Activated naive CD8-positive, alpha-beta T cell treated with anti-CD3 and anti-CD28 coated beads, Interleukin-2, amount 50 U/mL, for 24 hours (primary cell): ENCODE results near the gene GRM7.

Experiments
- ATAC-seq: fragments of 150-1000 bp; cut with Tn5 transposase; one replicate; pipeline ENCODE4 v1.10.0; 2021
- DNase-seq: peaks from one replicate; pipeline ENCODE4 v3.0.0; 2021
- H3K27ac Mint-ChIP-seq: one replicate; pipeline ENCODE4 v1.8.0; 2021; ENCODE audit warnings: mild to moderate bottlenecking, mixed read lengths
- H3K27me3 Mint-ChIP-seq: one replicate; pipeline ENCODE4 v1.8.0; 2021; ENCODE audit warnings: mixed read lengths
- H3K36me3 Mint-ChIP-seq: one replicate; pipeline ENCODE4 v1.8.0; 2021; ENCODE audit warnings: low read depth, mixed read lengths
- H3K4me1 Mint-ChIP-seq: one replicate; pipeline ENCODE4 v1.8.0; 2021; ENCODE audit warnings: mixed read lengths
- H3K4me3 Mint-ChIP-seq: one replicate; pipeline ENCODE4 v1.8.0; 2021; ENCODE audit warnings: mild to moderate bottlenecking, moderate library complexity, mixed read lengths
- H3K9me3 Mint-ChIP-seq: one replicate; pipeline ENCODE4 v1.8.0; 2021; ENCODE audit warnings: mixed read lengths

Gene GRM7

DNA sequence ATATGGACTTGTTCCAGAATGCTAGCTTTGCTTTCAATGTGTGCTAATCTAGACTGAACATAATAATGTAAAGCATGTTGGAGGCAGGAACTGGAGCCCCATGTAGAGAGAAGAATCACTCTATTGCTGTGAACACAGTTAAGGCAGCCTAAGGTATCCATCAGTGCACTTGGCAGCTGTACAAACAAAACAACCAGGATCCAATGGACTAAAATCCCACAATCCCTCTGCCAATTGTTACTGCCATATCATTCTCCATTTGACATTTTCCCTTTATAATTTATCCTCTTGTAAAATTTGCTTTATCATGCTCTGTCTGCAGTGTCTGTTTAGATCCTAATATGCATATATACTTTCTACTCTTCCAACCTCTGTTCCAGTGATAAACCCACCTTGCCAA is 883.9 kb downstream of the GRM7 start:
- no peak overlapping the region for H3K4me3 Mint-ChIP-seq
- H3K9me3 Mint-ChIP-seq: no peaks in the 10 kb centered on the region
- no peaks in the 10 kb centered on the region for H3K4me1 Mint-ChIP-seq
- ATAC-seq: no peak
- no peaks in the 10 kb centered on the region for H3K36me3 Mint-ChIP-seq
- H3K27ac Mint-ChIP-seq: no peak overlapping the region
- H3K27me3 Mint-ChIP-seq: no peaks in the 10 kb centered on the region
- no peak for DNase-seq

DNA sequence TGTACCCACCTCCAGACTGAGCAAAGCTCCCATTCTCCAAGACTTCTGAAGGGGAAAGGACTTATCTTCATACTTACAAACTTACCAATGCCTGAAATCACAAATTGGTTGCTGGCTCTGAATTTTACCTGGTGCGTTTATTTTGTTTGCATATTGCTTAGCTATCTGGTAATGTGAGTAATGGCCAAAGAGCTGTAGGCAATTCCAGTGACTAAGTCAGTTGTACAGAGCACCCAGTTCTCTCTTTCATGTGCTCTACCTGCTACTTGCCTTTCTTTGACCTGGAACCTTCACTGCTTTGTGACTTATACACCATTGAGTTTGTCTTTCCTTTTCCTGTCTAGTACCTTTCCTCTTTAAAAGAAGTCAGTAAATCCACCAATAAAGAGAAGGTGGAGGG is 884.8 kb downstream of the GRM7 start:
- Mint-ChIP-seq H3K4me1 (no peaks in the 10 kb centered on the region), H3K36me3 (no peaks in the 10 kb centered on the region), H3K27ac (no peak overlapping the region), H3K9me3 (no peaks in the 10 kb centered on the region), H3K27me3 (no peaks in the 10 kb centered on the region), H3K4me3 (no peak overlapping the region)
- no peak for DNase-seq
- ATAC-seq: no peak

DNA sequence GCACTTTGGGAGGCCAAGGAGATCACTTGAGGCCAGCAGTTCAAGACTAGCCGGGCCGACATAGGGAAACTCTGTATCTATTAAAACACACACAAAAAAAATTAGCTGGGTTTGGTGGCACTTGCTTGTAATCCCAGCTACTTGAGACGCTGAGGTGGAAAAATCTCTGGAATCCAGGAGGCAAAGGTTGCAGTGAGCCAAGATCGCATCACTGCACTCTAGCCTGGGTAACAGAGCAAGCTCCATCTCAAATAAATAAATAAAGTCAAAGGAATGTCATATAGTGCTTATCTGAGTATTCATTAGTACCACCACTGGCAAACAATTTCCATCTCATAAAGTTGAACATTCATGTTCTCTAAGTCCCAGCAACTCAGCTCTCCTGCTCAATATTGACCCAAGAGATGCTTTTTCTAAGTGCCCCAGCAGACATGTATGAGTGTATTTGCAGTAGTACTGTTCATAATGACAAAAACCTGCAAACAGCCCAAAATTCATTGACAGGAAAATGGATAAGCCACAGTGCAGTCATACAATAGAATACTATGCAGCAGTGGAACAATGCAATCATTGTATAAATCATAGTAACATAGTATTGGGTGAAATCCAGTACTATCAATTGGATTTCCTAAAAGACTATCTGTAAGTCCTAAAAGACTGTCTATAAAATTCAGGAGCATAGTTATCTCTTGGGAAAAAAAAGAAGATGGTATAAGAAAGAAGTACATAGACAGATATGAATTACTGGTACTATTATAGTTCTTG is 889.2 kb downstream of the GRM7 start:
- no peak overlapping the region for H3K4me3 Mint-ChIP-seq
- no peaks in the 10 kb centered on the region for H3K27me3 Mint-ChIP-seq
- H3K9me3 Mint-ChIP-seq: no peaks in the 10 kb centered on the region
- no peak for ATAC-seq
- DNase-seq: no peak
- H3K36me3 Mint-ChIP-seq: no peaks in the 10 kb centered on the region
- no peak overlapping the region for H3K27ac Mint-ChIP-seq
- peaks cover 4% of the 10 kb centered on the region for H3K4me1 Mint-ChIP-seq

DNA sequence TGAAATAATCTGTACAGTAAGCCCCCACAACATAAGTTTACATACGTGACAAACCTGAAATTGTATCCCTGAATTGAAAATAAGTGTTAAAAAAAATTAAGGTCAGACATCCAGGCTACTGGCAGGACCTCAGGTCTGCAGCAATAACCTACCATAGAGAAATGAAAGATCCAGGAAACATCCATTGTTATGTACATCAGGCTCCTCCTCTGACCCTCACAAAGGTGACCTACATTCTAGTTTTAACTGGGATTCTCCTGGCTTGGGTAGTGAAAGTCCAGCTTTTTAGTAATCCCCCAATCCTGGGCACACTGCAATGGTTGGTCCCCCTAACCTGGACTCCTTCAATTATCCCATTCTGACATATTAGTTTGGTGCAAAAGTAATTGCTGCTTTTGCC is 891.1 kb downstream of the GRM7 start:
- H3K36me3 Mint-ChIP-seq: no peaks in the 10 kb centered on the region
- no peak overlapping the region for H3K4me3 Mint-ChIP-seq
- no peak for DNase-seq
- peaks cover 4% of the 10 kb centered on the region for H3K4me1 Mint-ChIP-seq
- no peak overlapping the region for H3K27ac Mint-ChIP-seq
- H3K9me3 Mint-ChIP-seq: no peaks in the 10 kb centered on the region
- H3K27me3 Mint-ChIP-seq: no peaks in the 10 kb centered on the region
- ATAC-seq: no peak

DNA sequence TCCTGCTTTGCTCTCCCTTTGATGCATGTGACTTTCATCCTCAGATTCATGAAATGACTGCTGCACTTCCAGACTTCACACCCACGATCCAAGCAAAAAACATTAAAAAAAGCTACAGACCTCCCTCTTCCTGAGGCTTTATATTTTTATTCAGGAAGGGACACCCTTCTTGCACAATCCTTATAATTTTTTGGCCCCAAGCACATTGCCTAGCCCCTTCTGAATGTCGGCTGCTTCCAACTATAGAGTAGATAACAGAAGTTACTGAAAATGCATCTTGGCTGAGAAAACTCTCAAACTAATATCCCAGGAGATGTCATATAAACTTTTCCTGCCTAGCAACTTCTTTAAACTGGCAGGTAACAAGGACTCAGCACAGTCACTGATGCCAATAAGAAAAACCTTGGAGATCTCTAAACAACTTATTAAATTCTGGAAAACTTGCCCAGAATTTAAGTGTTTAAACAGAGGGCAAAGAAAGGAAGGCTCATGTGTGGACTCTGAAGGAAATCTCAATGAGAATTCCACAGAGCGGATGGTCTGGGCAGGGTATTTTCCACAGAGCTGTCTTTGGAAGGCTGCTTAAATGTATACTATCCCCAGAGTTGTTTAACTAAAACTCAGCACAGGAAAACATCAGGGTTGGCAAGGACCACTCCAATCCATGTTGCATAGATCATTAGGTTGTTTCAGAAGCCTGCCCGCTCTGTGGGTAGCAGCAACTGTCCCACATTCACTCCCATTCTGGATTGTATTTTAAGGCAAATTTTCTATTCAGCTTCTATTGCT is 893.9 kb downstream of the GRM7 start:
- no peaks in the 10 kb centered on the region for H3K27me3 Mint-ChIP-seq
- peaks cover 4% of the 10 kb centered on the region for H3K4me1 Mint-ChIP-seq
- DNase-seq: no peak
- peaks cover 3% of the 10 kb centered on the region for H3K9me3 Mint-ChIP-seq
- H3K36me3 Mint-ChIP-seq: no peaks in the 10 kb centered on the region
- no peak overlapping the region for H3K4me3 Mint-ChIP-seq
- ATAC-seq: no peak
- H3K27ac Mint-ChIP-seq: no peak overlapping the region

DNA sequence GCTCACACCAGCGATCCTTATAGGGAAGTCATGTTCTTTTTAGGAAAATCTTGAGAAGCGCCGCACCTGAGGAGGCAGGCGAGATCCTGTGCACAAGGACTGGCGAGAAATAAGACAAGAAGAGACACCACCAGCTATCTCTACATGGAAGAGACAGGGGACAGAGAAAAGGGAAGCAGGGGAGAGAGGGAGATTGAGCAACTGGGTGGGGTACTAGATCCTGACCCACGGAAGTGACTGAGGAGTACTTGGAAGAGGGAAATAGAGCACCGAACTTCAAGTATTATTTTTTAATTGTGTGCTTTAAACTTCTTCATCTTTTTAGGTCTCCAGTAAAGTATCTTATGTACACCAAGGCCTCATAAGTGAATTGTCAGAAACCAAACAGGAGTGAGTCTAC is 898.7 kb downstream of the GRM7 start:
- ATAC-seq (no peak), DNase-seq (no peak)
- no peak overlapping the region for H3K27ac Mint-ChIP-seq
- H3K27me3 Mint-ChIP-seq: peaks cover 2% of the 10 kb centered on the region
- H3K9me3 Mint-ChIP-seq: peaks cover 3% of the 10 kb centered on the region
- H3K36me3 Mint-ChIP-seq: no peaks in the 10 kb centered on the region
- no peak overlapping the region for H3K4me3 Mint-ChIP-seq
- no peaks in the 10 kb centered on the region for H3K4me1 Mint-ChIP-seq

DNA sequence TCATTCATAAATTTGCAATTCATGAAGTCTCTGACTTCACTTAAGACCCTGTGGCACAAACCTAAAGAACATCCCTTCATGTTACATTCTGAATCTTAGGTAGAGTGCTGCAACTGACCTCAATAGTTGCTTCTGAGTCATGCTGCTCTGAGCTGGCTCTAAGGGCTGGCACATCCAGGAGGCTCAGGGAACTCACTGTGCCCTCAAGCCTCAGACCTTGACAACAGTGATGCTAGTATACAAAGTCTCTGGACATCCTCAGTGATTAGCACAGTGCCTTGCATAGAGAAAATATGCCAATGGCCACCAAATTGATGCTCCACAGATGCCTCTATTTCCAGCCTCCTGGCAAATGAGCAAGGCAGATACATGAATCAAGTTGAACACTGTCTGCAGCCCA is 899.8 kb downstream of the GRM7 start:
- Mint-ChIP-seq H3K4me3 (no peak overlapping the region), H3K27ac (no peak overlapping the region), H3K4me1 (no peaks in the 10 kb centered on the region), H3K36me3 (no peaks in the 10 kb centered on the region), H3K27me3 (peaks cover 2% of the 10 kb centered on the region), H3K9me3 (peaks cover 3% of the 10 kb centered on the region)
- DNase-seq: no peak
- no peak for ATAC-seq

DNA sequence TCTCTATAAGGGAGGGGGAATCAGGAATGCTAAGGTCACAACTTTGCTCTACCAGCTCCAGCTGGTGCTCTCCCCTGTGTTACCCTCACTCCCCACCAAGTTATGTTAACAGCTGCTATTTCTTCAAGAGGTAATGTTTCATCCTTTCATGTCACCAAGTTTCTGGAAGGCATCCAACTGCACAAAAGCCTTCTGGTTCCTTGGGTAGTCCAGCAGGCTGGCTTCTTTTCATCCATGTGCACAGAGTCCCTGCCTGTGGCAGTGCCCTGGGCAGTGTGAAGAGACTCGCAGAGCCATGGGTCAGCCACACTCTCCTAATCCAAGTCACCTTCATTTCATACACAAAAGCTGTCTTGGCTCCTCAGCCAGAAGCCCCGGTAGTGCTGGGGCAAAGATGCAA is 903.2 kb downstream of the GRM7 start:
- peaks cover 2% of the 10 kb centered on the region for H3K27me3 Mint-ChIP-seq
- H3K27ac Mint-ChIP-seq: no peak overlapping the region
- no peak overlapping the region for H3K4me3 Mint-ChIP-seq
- DNase-seq: no peak
- H3K36me3 Mint-ChIP-seq: no peaks in the 10 kb centered on the region
- ATAC-seq: no peak
- no peaks in the 10 kb centered on the region for H3K4me1 Mint-ChIP-seq
- peaks cover 13% of the 10 kb centered on the region for H3K9me3 Mint-ChIP-seq

DNA sequence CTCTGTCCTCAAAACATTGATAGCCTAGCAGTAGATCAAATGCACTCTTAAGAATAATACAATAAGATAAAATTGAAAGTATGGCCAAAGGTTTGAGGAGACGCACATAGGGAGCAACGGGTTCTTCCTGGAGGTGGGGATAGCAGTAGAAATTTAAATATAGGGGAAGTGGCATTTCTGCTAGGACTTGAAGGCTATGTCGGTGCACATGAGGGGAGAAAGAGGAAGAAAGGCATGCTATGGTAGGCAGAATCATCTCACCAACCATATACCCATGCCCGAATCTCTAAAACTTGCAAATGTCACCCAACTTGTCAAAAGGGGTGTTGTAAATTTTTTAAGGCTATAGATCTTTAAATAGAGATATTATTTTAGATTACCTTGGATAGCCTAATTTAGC is 905.6 kb downstream of the GRM7 start:
- DNase-seq: no peak
- Mint-ChIP-seq H3K27me3 (peaks cover 2% of the 10 kb centered on the region), H3K4me1 (no peaks in the 10 kb centered on the region), H3K9me3 (peaks cover 10% of the 10 kb centered on the region), H3K4me3 (no peak overlapping the region), H3K36me3 (no peaks in the 10 kb centered on the region), H3K27ac (no peak overlapping the region)
- ATAC-seq: no peak

DNA sequence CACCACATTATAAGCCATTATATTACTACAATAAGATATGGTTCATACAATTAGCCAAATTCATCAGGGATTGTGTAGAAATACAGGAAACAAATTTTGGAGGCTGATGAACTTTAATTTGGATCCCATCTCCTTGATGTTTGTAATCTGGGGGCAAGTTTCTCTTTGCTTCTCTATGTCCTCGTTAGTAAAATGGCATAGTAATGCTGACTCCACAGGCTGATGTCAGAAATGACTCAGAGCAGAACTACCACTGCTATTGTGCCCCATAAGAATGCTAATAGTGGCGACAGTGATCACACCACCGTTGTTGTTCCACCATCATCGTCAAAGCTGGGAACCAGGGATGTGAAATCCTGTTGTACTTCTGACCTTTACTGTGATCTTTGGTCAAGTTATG is 918.4 kb downstream of the GRM7 start:
- H3K36me3 Mint-ChIP-seq: no peaks in the 10 kb centered on the region
- no peaks in the 10 kb centered on the region for H3K9me3 Mint-ChIP-seq
- no peaks in the 10 kb centered on the region for H3K4me1 Mint-ChIP-seq
- ATAC-seq: no peak
- no peak overlapping the region for H3K4me3 Mint-ChIP-seq
- no peak overlapping the region for H3K27ac Mint-ChIP-seq
- DNase-seq: no peak
- H3K27me3 Mint-ChIP-seq: no peaks in the 10 kb centered on the region

DNA sequence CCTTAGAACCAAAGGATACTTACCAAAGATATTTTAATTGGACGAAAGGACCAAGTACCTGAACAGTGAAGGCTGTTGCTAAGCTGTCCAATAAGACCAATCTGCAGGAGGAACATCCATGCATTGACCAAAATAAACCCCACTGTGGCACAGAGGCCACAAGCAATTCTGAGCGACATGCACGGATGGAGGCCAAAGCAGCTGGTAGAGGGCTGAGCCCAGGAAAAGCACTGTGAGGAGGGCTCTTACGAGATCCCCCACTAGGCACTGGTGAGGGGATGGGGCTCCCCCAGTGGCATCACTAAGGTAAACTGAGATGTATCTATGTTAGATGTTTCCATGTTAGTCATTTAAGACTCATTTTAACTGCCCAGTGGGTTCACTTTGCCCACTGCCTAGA is 920.5 kb downstream of the GRM7 start:
- H3K36me3 Mint-ChIP-seq: no peaks in the 10 kb centered on the region
- no peaks in the 10 kb centered on the region for H3K9me3 Mint-ChIP-seq
- no peaks in the 10 kb centered on the region for H3K27me3 Mint-ChIP-seq
- no peak overlapping the region for H3K4me3 Mint-ChIP-seq
- no peaks in the 10 kb centered on the region for H3K4me1 Mint-ChIP-seq
- H3K27ac Mint-ChIP-seq: no peak overlapping the region
- ATAC-seq (peak; percentile 28), DNase-seq (no peak)

DNA sequence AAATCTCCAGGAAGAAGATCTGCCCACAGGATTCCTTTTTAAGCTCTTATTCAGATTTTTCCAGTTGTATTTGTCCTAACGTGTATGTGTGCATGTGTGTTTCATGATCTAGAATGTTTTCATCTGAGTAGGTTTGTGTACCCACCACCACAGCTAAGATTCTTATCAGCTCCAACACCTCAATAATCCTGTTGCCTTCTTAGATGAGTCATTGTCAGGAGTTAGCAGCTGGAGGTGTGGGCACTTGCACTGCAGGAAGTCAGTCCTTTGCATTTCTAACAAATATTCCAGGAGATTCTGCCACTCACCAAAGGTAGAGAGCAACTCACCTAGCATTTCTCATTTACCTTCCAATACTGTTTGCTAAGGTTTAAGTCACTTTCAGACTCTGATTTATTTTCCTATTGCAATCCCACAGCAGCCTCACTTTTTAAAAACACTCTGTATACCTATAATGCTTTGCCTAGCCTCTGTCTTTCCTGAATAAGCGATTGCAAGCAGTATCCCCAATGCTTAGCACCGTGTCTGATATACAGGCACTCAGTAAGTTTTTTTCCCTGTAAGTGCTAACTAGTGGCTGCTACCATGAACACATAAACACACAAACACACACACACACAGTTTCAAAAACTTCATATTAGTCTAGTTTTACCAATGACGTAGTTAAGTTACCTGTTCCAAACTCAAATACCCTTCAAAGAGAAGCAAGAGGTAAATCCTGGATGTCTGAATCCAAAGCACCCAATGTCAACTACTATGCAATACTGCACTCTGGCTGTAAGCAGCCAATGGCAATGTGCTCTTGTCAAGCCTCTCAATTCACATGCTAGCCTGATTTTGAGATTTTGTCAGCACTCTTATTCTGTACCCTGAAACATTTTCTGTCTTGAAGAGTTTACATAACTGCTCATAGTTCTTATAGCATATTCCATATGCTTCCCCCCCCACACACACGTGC is 927.2 kb downstream of the GRM7 start:
- DNase-seq (no peak), ATAC-seq (no peak)
- no peak overlapping the region for H3K27ac Mint-ChIP-seq

DNA sequence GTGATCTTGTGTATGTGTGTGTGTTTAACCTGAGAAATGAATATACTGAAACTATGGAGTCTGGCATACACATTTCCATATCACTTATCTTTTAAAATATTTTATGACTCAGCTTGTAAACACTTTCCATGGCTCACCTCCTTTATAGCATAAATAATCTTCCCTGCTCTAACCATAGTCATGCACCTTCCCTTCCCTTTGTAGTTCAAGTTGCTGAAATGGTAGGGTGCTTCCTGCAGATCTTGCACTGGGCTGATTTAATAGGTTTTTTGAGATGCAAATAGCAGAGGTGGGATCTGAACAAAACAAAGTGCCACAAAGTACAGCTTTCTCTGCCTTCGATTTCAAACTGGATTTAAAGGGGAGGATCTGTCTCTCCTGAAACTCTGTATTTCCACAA is 928.0 kb downstream of the GRM7 start:
- DNase-seq: no peak
- Mint-ChIP-seq H3K27ac (no peak overlapping the region), H3K9me3 (peaks cover 5% of the 10 kb centered on the region), H3K4me3 (no peak overlapping the region), H3K4me1 (no peaks in the 10 kb centered on the region), H3K36me3 (no peaks in the 10 kb centered on the region), H3K27me3 (no peaks in the 10 kb centered on the region)
- no peak for ATAC-seq

More for the DNA sequence above, 927.2 kb downstream of the GRM7 start:
- Mint-ChIP-seq H3K36me3 (no peaks in the 10 kb centered on the region), H3K4me3 (no peak overlapping the region), H3K4me1 (no peaks in the 10 kb centered on the region), H3K27me3 (no peaks in the 10 kb centered on the region), H3K9me3 (peaks cover 5% of the 10 kb centered on the region)

DNA sequence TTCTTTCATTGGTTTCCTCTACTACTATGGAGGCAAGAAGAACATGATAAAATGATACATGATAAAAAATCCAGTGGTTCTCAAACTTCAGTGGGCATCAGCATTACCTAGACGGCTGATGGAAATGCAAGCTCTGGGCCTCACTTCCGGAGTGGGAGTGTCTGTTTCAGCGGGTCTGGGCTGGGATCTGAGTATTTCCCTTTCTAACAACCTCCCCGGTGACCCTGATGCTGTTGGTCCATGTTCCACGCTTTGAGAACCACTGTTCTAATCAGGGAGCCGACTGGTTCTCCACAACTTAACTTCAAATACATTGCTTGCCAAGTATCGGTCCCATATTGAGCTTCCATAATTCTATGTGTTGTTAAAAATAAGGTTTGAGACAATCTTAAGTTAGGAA is 928.4 kb downstream of the GRM7 start:
- DNase-seq: no peak
- Mint-ChIP-seq H3K9me3 (peaks cover 5% of the 10 kb centered on the region), H3K27ac (no peak overlapping the region), H3K36me3 (no peaks in the 10 kb centered on the region), H3K4me1 (no peaks in the 10 kb centered on the region), H3K4me3 (no peak overlapping the region), H3K27me3 (no peaks in the 10 kb centered on the region)
- ATAC-seq: no peak
